ENCODE data around the gene TREH. TPM values are rescaled to one million over a fixed set of nuclear protein-coding genes. Genes with fewer than 3 reads are reported as not detected.
"Not testable (repeated sequence)": the region's sequence is repeated elsewhere in the genome, so short reads cannot be mapped to it uniquely, and the experiment has no call there.

TREH gene
- total RNA-seq, 1 donor from 2014 or later: 0.25 TPM

GRCh38 chr11:118715837-118716260 lies 36.4 kb upstream of the TREH start:
- TF ChIP-seq CTCF (IDR thresholded peaks at IDR 0.05): no peak
- no peak for TF ChIP-seq POLR2A (IDR thresholded peaks at IDR 0.05)
- TF ChIP-seq POLR2AphosphoS5 (IDR thresholded peaks at IDR 0.05; ENCODE audit: insufficient read depth in 1 of 2, low read depth in 1 of 2): no peak
- Histone ChIP-seq H3K4me1 (peaks cover 7% of the 10 kb centered on the region), H3K9me3 (no peaks in the 10 kb centered on the region), H3K27ac (no peak overlapping the region), H3K4me3 (no peak overlapping the region), H3K36me3 (no peaks in the 10 kb centered on the region), H3K27me3 (no peaks in the 10 kb centered on the region)
- DNase-seq (ENCODE audit: extremely low spot score in 2 of 2): no peak
- intact Hi-C loops (cut with DNase I): no loop called here

DNA sequence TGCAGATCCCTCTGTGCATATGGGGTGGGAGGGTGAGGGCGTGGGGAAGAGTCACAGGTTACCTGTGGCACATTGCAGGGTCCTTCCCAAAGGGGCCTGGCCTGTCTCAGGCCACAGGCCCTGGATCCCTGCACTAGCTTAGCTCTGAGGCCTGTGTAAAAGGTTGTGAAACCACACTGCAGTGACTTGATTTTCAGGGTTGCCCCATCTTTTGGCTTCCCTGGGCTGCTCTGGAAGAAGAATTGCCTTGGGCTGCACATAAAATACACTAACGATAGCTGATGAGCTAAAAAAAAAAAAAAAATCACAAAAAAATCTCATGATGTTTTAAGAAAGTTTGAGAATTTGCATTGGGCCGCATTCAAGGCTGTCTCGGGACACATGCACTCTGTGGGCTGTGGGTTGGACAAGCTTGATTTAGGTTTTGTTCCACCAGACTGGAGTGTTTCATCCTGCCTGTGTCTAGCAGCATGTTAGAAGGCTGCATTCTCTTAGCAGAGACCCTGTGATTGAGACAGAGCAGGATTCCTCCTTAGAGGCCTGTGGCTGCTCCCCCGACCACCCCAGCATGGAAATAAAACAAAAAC lies 35.9 kb upstream of the TREH start:
- Histone ChIP-seq H3K27me3 (no peaks in the 10 kb centered on the region), H3K36me3 (no peaks in the 10 kb centered on the region), H3K4me3 (no peak overlapping the region), H3K27ac (no peak overlapping the region), H3K9me3 (no peaks in the 10 kb centered on the region), H3K4me1 (peaks cover 7% of the 10 kb centered on the region)
- no peak for TF ChIP-seq CTCF (IDR thresholded peaks at IDR 0.05)
- no peak for DNase-seq (ENCODE audit: extremely low spot score in 2 of 2)
- intact Hi-C loops (cut with DNase I): no loop called here

GRCh38 chr11:118714816-118715215 lies 35.4 kb upstream of the TREH start:
- Histone ChIP-seq H3K4me3 (no peak overlapping the region), H3K27ac (no peak overlapping the region), H3K36me3 (no peaks in the 10 kb centered on the region), H3K9me3 (no peaks in the 10 kb centered on the region), H3K27me3 (no peaks in the 10 kb centered on the region), H3K4me1 (peaks cover 7% of the 10 kb centered on the region)
- intact Hi-C loops (cut with DNase I): no loop called here
- TF ChIP-seq POLR2A (IDR thresholded peaks at IDR 0.05): no peak
- no peak for TF ChIP-seq POLR2AphosphoS5 (IDR thresholded peaks at IDR 0.05; ENCODE audit: insufficient read depth in 1 of 2, low read depth in 1 of 2)
- no peak for TF ChIP-seq CTCF (IDR thresholded peaks at IDR 0.05)
- DNase-seq (ENCODE audit: extremely low spot score in 2 of 2): no peak

- H3K4me3 ChIP-seq; intact Hi-C loops (cut with DNase I); H3K27ac ChIP-seq; H3K4me1 ChIP-seq; DNase-seq (ENCODE audit: extremely low spot score in 2 of 2); H3K27me3 ChIP-seq; H3K36me3 ChIP-seq; H3K9me3 ChIP-seq: not testable (repeated sequence)
These were observed 35.0 kb upstream of the TREH start for GRCh38 chr11:118714416-118714815.

DNA sequence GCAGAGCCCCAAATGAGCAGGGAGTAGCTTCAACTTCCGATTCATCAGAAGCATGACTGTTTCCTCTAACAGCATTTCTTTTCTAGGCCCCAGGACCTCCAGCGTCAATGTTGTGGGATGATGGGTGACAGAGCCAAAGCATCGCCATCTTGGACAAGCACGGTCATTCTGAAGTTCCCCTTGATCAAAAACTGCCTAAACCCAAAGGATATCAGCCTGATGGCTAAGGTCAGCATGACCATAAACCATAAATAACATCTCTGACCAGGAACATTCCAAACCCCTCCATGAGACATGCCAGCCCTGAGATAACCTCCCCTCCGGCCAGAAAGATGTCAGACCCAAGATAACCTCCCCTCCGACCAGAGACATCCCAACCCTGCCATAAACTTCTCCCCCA lies 28.8 kb upstream of the TREH start:
- intact Hi-C loops (cut with DNase I): no loop called here
- DNase-seq (ENCODE audit: extremely low spot score in 2 of 2): no peak
- no peaks in the 10 kb centered on the region for H3K36me3 ChIP-seq
- no peaks in the 10 kb centered on the region for H3K9me3 ChIP-seq
- TF ChIP-seq CTCF (IDR thresholded peaks at IDR 0.05): no peak
- TF ChIP-seq POLR2A (IDR thresholded peaks at IDR 0.05): no peak
- no peak for TF ChIP-seq POLR2AphosphoS5 (IDR thresholded peaks at IDR 0.05; ENCODE audit: insufficient read depth in 1 of 2, low read depth in 1 of 2)
- H3K4me1 ChIP-seq: no peaks in the 10 kb centered on the region
- no peak overlapping the region for H3K27ac ChIP-seq
- H3K4me3 ChIP-seq: no peak overlapping the region
- H3K27me3 ChIP-seq: no peaks in the 10 kb centered on the region

DNA sequence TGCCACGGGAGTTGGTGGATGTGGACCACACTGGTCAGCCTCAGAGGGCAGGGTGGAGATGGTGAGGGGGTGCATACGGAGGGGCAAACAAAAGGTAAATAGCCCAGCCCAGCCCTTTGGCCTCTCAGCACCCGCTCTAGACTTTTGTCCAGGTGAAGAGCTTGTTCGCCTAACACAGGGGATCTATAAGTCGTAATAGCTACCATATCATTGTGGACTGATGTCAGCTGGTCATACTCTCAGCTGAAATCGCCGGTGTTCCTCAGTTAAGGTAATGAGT lies 27.0 kb upstream of the TREH start:
- no peak for DNase-seq (ENCODE audit: extremely low spot score in 2 of 2)
- H3K27ac ChIP-seq: no peak overlapping the region
- intact Hi-C loops (cut with DNase I): no loop called here
- no peaks in the 10 kb centered on the region for H3K36me3 ChIP-seq
- no peaks in the 10 kb centered on the region for H3K4me1 ChIP-seq
- H3K27me3 ChIP-seq: no peaks in the 10 kb centered on the region
- H3K4me3 ChIP-seq: no peak overlapping the region
- TF ChIP-seq POLR2A (IDR thresholded peaks at IDR 0.05) (no peak), CTCF (IDR thresholded peaks at IDR 0.05) (no peak), POLR2AphosphoS5 (IDR thresholded peaks at IDR 0.05; ENCODE audit: insufficient read depth in 1 of 2, low read depth in 1 of 2) (no peak)
- H3K9me3 ChIP-seq: no peaks in the 10 kb centered on the region

All from vagina (tissue), 2 donors.